GM19043 (cell line): ENCODE results near the gene TAS2R39.

Source experiments
- ATAC-seq: cut with Tn5 transposase; IDR thresholded peaks from one replicate; pipeline ENCODE4 v1.9.1; 2021; ENCODE audit warnings: low read depth; ENCODE audit not compliant: unreplicated experiment

Gene TAS2R39

DNA sequence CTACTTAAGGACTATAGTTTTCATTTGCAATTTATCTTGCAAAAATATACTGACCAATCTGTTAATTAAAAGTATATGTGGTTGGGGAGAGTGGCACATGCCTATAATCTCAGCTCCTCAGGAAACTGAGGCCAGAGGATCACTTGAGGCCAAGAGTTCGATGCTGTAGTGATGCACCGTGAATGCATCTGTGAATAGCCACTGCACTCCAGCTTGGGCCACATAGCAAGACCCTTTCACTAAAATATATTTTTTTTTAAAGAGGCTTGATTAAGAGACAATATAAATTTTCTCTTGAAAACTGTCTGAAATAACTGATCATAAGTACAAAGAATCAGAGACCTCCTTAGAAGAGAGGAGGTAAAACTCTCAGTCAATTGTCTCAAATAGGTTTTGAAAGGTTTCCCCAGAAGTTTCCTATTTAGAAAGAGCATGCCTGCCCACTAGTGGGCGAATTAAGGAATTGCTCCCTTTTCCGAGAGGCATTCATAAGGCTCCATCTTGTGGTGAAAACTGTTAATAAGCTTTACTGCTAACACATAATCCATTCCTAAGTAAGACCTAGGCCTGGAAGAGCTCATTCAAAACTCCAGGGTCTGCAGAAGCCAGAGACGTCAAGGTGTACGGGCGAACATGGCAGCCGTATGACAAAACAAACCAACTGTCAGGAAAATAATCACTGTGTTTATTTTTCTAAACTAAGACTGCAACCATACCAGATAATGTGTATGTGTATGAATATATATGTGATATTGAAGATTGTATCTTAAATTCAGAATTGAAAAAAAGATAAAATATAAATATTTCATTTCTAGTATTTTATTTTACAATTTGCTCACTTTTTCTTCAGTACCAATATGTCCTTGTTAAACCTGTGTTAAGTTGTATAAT, 31.8 kb downstream of the TAS2R39 start:
- peak; percentile 87 for ATAC-seq

DNA sequence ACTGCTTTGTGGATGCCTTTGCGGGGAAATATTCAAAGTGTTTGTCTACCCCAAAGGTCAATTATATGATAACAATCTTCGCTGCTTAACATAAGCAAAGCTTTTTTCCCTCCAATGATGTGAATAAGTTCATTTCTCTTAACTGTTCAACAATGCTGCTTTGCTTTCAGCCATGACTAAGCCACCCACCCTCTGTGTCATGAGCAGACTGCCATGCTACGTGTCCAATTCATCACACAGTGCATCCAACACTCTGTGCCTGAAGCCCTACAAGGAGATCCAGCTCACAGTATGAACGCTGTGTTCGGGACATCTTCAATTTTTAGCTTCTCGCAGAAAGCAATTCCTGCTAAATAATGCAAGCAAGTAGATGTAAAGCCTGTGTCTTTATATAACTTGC, 32.9 kb downstream of the TAS2R39 start:
- ATAC-seq = no peak

DNA sequence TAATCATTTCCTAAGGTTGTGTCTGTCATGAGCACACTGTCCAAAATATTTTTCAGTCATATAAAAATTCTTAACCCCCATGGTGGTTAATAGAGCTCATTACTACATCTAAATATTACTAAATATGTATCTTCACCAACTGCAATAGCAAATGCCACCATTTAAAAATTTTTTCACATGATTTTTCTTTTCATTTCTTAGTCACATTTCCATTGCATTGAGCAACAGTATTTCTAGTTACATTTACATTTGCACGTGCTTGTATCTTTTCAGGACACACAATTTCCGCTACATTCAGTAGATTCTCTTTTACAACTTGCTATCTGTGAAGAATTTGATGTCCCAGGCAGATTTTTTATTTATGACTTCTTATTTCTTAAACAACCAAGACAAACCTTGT, 33.5 kb downstream of the TAS2R39 start:
- no peak for ATAC-seq

DNA sequence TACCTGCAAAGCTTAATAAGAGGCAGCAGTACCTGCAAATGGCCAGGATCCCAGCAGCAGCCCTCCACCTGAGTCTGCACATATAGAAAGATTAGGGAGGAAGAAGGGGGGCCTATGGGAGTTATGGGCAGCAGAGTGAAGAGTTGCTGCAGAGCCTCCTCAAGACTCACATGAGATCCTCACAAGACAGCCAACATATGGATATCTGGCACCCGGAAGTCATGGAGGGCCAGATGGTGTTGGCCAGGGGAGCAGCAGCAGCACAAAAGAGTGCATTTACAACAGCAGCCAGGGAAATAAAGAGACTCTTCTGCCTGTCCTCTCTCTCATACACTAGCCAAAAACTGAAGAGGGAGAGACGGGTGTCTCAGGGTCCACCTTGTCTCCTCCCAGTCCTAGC, 34.6 kb downstream of the TAS2R39 start:
- no peak for ATAC-seq

DNA sequence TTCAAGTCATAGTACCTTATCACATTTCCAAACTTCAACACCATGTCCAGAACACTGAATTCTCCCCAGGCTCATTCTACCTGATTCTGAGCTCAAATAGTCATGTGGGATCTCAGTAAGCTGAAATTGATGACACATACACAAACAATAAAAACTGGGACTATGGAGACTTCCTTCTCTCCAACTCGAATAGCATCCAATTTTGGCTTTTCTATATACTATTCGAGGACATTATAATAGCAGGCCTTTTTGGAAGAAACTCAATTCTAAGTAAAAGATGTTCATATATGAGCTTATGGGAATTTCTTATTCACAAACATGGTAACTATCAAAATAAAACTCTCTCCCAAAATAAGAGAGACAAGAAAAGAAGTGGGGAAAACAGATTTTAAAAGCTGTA, 38.1 kb downstream of the TAS2R39 start:
- no peak for ATAC-seq

DNA sequence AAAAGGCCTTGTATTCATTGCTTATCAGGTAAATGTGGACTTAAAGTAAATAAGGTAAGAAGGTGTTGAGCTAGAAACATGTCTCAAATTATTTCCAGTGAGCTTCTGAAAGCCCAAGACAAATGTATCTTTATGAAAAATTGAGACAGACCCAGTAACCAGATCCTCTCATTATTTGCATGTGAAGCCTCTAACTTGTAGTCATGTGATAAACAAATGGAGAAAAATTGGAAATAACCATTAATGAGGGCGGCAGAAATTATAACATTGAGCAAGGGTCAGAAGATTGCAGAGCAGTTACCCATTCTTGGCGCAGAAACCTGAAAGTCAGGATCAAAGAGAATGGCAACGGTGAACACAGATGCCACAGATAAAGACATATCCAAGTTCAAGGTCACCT, 38.5 kb downstream of the TAS2R39 start, which contains the start of gene TAS2R40:
Gene TAS2R40, plus strand, starts transcription at position 301 of the 400 bp plus-strand sequence. Its CDS starts 42 bp downstream, at position 343.
- ATAC-seq = no peak

DNA sequence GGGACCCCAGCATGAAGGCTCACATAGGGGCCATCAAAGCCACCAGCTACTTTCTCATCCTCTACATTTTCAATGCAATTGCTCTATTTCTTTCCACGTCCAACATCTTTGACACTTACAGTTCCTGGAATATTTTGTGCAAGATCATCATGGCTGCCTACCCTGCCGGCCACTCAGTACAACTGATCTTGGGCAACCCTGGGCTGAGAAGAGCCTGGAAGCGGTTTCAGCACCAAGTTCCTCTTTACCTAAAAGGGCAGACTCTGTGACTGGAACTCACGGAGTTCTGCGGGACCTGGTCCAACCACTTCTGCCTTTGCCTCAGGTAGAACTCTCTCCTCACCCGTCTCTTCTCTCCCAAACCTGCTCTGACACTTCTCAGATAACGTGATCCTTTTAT, 39.6 kb downstream of the TAS2R39 start:
- no peak for ATAC-seq

DNA sequence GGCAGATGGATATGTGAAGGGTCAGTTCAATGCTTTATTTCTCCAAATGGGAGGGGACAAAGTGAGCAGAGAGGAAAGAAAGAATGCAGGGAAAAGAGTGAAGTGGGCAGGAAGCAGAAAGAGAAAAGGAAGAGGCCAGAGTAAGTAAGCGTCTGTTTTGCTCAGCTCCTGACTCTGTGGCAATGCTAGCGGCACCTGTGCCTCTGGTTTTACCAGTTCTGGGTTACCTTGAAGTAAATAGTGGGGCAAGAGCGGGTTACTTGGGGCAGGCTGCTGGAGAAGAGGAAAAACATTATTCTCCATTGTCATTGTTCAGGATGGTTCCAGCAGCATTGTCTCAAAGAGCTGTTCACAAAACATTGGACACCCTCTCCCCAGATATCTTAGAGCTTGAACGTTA, 40.6 kb downstream of the TAS2R39 start:
- ATAC-seq = no peak

DNA sequence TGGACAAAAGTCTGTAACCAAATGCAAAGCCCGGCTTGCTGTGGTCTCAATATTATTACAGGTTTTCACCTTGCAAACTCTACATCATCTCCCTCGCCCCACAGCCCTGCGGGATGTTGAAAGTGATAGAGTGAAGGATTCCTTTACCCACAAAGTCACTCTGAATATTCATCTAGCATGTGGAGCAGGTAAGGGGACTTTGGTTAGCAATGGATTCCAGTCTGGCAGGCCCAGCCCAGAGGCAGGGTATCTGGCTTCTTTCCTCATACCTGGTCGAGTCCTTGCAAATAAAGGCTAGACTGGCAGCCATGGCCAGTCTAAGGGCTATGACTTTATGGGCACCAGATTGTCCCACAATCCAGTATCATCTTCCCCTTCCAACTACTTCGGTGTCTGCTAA, 41.8 kb downstream of the TAS2R39 start:
- no peak for ATAC-seq

DNA sequence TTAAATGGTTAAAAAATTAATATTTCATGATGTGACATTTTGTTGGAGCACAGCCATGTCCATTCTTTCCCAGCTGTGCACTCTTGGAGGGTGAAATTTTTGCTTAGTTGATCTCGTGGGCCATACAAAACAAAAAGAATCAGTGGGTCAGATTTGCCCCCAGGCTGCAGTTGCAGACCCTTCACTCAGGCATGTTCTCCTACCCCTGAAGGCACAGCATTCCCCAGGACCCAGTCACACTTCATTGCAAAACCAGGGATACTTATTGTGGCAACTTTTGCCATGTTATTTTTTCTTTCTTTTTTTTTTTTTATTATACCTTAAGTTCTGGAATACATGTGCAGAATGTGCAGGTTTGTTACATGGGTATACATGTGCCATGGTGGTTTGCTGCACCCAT, 44.6 kb downstream of the TAS2R39 start:
- ATAC-seq = no peak

DNA sequence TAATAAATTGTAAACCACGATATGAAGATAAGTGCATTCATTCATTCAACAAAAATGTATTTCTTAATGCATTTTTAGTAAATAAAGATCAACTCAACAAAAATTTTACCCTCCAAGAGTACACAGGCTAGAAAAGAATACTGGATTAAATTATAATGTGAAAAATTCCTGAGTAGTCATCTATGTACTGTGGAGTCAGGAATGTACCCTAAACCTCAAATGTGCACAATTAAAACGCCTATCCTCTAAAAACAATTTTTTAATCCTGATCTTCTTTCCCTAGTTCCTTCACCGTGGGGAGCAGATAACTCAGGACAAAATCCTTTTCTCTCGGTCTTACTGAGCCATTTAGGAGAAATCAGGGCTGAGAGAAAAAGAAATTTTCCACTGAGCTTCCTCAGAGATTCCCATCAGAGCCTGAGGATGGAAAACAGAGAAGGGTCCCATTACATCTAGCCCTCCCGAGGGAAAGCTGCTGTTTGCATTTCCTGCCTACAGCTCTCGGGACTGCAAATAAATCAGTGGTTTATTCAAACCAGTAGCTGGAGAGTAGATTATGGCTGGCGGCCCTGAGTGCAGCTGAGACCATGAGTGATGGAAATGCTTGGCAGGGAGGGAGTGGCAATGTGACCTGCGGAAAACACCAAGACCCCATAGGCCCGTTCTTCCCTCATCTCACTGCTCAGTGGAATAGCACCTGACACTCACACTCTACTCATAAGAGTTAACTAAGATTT, 46.0 kb downstream of the TAS2R39 start:
- no peak for ATAC-seq

DNA sequence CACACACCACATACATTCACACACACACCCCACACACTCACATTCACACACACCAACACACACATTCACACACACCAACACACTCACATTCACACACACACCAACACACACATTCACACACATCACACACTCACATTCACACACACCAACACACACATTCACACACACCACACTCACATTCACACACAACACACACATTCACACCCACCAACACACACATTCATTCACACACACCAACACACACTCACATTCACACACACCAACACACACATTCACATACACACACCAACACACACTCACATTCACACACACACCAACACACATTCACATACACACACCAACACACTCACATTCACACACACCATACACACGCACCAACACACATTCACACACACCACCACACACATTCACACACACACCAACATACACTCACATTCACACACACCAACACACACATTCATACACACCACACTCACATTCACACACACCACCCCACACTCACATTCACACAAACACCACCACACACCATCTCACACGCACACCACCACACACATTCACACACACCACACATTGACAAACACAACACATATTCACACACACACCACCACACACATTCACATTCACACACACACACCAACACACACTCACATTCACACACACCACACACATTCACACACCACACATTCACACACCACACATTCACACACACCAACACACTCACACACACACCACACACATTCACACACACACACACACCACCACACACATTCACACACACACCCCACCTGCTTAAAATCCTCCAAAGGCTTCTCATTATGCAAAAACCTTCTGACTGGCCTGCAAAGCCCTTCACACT, 47.6 kb downstream of the TAS2R39 start:
- ATAC-seq = no peak
